Peyer's patch (tissue), 4 donors: ENCODE data around the gene PEX10.

Source experiments
- CTCF ChIP-seq, 6 experiments: fragments of 450-650 bp in 4 of 6; fragments of 200-600 bp in 2 of 6; sonication (generic) in 1 of 6; IDR thresholded peaks; one replicate each; pipeline ENCODE4 v1.5.1; 2017 to 2019; ENCODE audit warnings: antibody characterized with exemption in 6 of 6, mild to moderate bottlenecking in 3 of 6, moderate library complexity in 1 of 6
- POLR2A ChIP-seq, 2 donors: fragments of 450-650 bp; IDR thresholded peaks; one replicate each; pipeline ENCODE4 v1.5.1; 2017; ENCODE audit warnings: antibody characterized with exemption in 2 of 2, mild to moderate bottlenecking in 2 of 2, moderate library complexity in 2 of 2

DNA sequence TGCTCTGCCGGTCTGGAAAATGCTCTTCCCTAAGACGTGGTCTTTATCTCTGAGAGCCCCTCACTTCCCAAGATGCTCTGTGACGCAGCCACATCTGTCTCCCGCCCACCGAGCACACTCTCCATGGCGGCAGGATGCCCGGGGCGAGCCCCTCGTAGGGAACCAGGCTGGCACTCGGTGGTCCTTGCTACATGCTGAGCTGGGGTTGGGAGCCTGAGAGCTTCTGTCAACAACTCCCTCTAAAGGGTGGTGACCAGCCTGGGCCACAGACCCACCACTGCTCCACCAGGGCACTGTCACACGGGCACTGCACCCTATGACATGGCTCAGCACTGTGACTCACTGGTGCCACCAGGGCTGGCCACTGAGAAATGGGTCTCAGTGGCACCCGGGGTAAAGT, 2.6 kb downstream of the PEX10 start:
- TF ChIP-seq CTCF (IDR thresholded peaks at IDR 0.05) (no peak), POLR2A (IDR thresholded peaks at IDR 0.05) (no peak)
